ENCODE measurements around the gene ACADM. TPM values are rescaled to one million over a fixed set of nuclear protein-coding genes. Genes with fewer than 3 reads are reported as not detected.

ACADM gene
- total and polyA plus RNA-seq, 2 experiments from 2014 or later, result 37.7 to 52.8 TPM

- H3K4me3 Mint-ChIP-seq, result no peak overlapping the region
- H3K4me3 ChIP-seq, result no peak overlapping the region
- ATAC-seq, result no peak
These were observed 4.7 kb upstream of the ACADM start for GRCh38 chr1:75719810-75720209.

More at GRCh38 chr1:75719810-75720209, 4.7 kb upstream of the ACADM start:
- DNase-seq (ENCODE audit: low spot score), result peak; percentile 25
- no peak for TF ChIP-seq STAT1 (IDR thresholded peaks at IDR 0.05; ENCODE audit: unreplicated experiment)
- TF ChIP-seq ZNF462 (CRISPR knock-in tag; IDR thresholded peaks at IDR 0.05), result 0 out of 2 replicates have a peak, but pooled peaks have one; percentile 51
- H3K36me3 Mint-ChIP-seq (ENCODE audit: low read depth), result peaks cover 9% of the 10 kb centered on the region; the same call in 2 of the 3 replicates
- Histone ChIP-seq H3K79me2 (replicated peaks; ENCODE audit: insufficient read depth) (no peaks in the 10 kb centered on the region), H3K4me2 (0 out of 2 replicates have a peak overlapping the region, but pooled peaks have one; percentile 19), H3F3A (replicated peaks; ENCODE audit: low read depth) (no peaks in the 10 kb centered on the region), H3K4me1 (ENCODE audit: insufficient read depth) (peaks cover 6% of the 10 kb centered on the region), H3K9me2 (ENCODE audit: insufficient read depth) (peaks cover 3% of the 10 kb centered on the region; the same call in 1 of the 2 replicates), H2AFZ (peak overlapping the region; percentile 74), H3K27me3 (ENCODE audit: insufficient read depth) (no peaks in the 10 kb centered on the region), H3K27ac (ENCODE audit: low read depth) (no peak overlapping the region; the same call in 1 of the 2 replicates), H4K20me1 (replicated peaks; ENCODE audit: insufficient read depth) (no peaks in the 10 kb centered on the region), H3K36me3 (ENCODE audit: insufficient read depth) (no peaks in the 10 kb centered on the region)
- peaks cover 13% of the 10 kb centered on the region for H3K9me3 Mint-ChIP-seq
- no peak overlapping the region for H3K27ac Mint-ChIP-seq
- peaks cover 16% of the 10 kb centered on the region for H3K4me1 Mint-ChIP-seq
- H3K27me3 Mint-ChIP-seq (ENCODE audit: insufficient read depth, low read depth, poor library complexity), result no peaks in the 10 kb centered on the region
